ENCODE data around the gene CD207.

The CD207 gene

GRCh38 chr2:70820499-70820898 is 15.1 kb downstream of the CD207 start, which contains the start of gene CLEC4F:
Gene CLEC4F, minus strand, starts transcription at chr2:70820599. Its CDS starts 76 bp downstream, at chr2:70820523.
- Histone ChIP-seq H3K4me1 (ENCODE audit: insufficient read depth, insufficient read length) (no peaks in the 10 kb centered on the region), H3K9ac (ENCODE audit: insufficient read length, low read depth) (no peak within 1 kb of the TSS), H3K36me3 (ENCODE audit: insufficient read depth, insufficient read length, low read length) (no peaks in the 10 kb centered on the region), H3K9me3 (ENCODE audit: insufficient read depth, low read length) (no peaks in the 10 kb centered on the region), H3K4me3 (ENCODE audit: insufficient read length, low read depth) (no peak within 1 kb of the TSS), H3K27me3 (ENCODE audit: insufficient read depth, insufficient read length) (peaks cover 8% of the 10 kb centered on the region)
- DNase-seq (ENCODE audit: low read depth, low spot score) = no peak
- TF ChIP-seq ZNF274 (IDR thresholded peaks at IDR 0.05; ENCODE audit: low read depth, low read length) = no peak

GRCh38 chr2:70817284-70817954 is 18.2 kb downstream of the CD207 start:
- Histone ChIP-seq H3K9me3 (ENCODE audit: insufficient read depth, low read length) (no peaks in the 10 kb centered on the region), H3K27me3 (ENCODE audit: insufficient read depth, insufficient read length) (peaks cover 13% of the 10 kb centered on the region)

GRCh38 chr2:70816726-70817125 is 18.9 kb downstream of the CD207 start:
- TF ChIP-seq ZNF274 (IDR thresholded peaks at IDR 0.05; ENCODE audit: low read depth, low read length) (no peak), SUZ12 (IDR thresholded peaks at IDR 0.05; ENCODE audit: extremely low read depth, insufficient read depth, insufficient read length) (no peak), YY1 (IDR thresholded peaks at IDR 0.05; ENCODE audit: insufficient read depth, insufficient read length) (no peak)

More at GRCh38 chr2:70817284-70817954, 18.2 kb downstream of the CD207 start:
- Histone ChIP-seq H3K4me1 (ENCODE audit: insufficient read depth, insufficient read length) (no peaks in the 10 kb centered on the region), H3K4me3 (ENCODE audit: insufficient read length, low read depth) (no peak overlapping the region), H3K36me3 (ENCODE audit: insufficient read depth, insufficient read length, low read length) (no peaks in the 10 kb centered on the region), H3K9ac (ENCODE audit: insufficient read length, low read depth) (no peak overlapping the region)
- no peak for DNase-seq (ENCODE audit: low read depth, low spot score)
- TF ChIP-seq YY1 (IDR thresholded peaks at IDR 0.05; ENCODE audit: insufficient read depth, insufficient read length) = no peak
- TF ChIP-seq ZNF274 (IDR thresholded peaks at IDR 0.05; ENCODE audit: low read depth, low read length) = no peak
- no peak for TF ChIP-seq SUZ12 (IDR thresholded peaks at IDR 0.05; ENCODE audit: extremely low read depth, insufficient read depth, insufficient read length)

GRCh38 chr2:70808983-70809958 is 26.3 kb downstream of the CD207 start:
- TF ChIP-seq YY1 (IDR thresholded peaks at IDR 0.05; ENCODE audit: insufficient read depth, insufficient read length) = no peak
- TF ChIP-seq ZNF274 (IDR thresholded peaks at IDR 0.05; ENCODE audit: low read depth, low read length) = no peak
- no peak for TF ChIP-seq SUZ12 (IDR thresholded peaks at IDR 0.05; ENCODE audit: extremely low read depth, insufficient read depth, insufficient read length)
- no peaks in the 10 kb centered on the region for H3K36me3 ChIP-seq (ENCODE audit: insufficient read depth, insufficient read length, low read length)
- no peak overlapping the region for H3K4me3 ChIP-seq (ENCODE audit: insufficient read length, low read depth)
- H3K9me3 ChIP-seq (ENCODE audit: insufficient read depth, low read length) = no peaks in the 10 kb centered on the region
- H3K27me3 ChIP-seq (ENCODE audit: insufficient read depth, insufficient read length) = peaks cover 19% of the 10 kb centered on the region
- DNase-seq (ENCODE audit: low read depth, low spot score) = no peak
- H3K4me1 ChIP-seq (ENCODE audit: insufficient read depth, insufficient read length) = no peaks in the 10 kb centered on the region
- no peak overlapping the region for H3K9ac ChIP-seq (ENCODE audit: insufficient read length, low read depth)

More at GRCh38 chr2:70816726-70817125, 18.9 kb downstream of the CD207 start:
- H3K9ac ChIP-seq (ENCODE audit: insufficient read length, low read depth) = no peak overlapping the region
- no peaks in the 10 kb centered on the region for H3K4me1 ChIP-seq (ENCODE audit: insufficient read depth, insufficient read length)
- H3K4me3 ChIP-seq (ENCODE audit: insufficient read length, low read depth) = no peak overlapping the region
- H3K27me3 ChIP-seq (ENCODE audit: insufficient read depth, insufficient read length) = peaks cover 17% of the 10 kb centered on the region
- H3K36me3 ChIP-seq (ENCODE audit: insufficient read depth, insufficient read length, low read length) = no peaks in the 10 kb centered on the region
- no peaks in the 10 kb centered on the region for H3K9me3 ChIP-seq (ENCODE audit: insufficient read depth, low read length)
- no peak for DNase-seq (ENCODE audit: low read depth, low spot score)

GRCh38 chr2:70807828-70808118 is 27.8 kb downstream of the CD207 start:
- TF ChIP-seq YY1 (IDR thresholded peaks at IDR 0.05; ENCODE audit: insufficient read depth, insufficient read length) (no peak), ZNF274 (IDR thresholded peaks at IDR 0.05; ENCODE audit: low read depth, low read length) (no peak), SUZ12 (IDR thresholded peaks at IDR 0.05; ENCODE audit: extremely low read depth, insufficient read depth, insufficient read length) (no peak)
- Histone ChIP-seq H3K9me3 (ENCODE audit: insufficient read depth, low read length) (no peaks in the 10 kb centered on the region), H3K4me1 (ENCODE audit: insufficient read depth, insufficient read length) (no peaks in the 10 kb centered on the region), H3K4me3 (ENCODE audit: insufficient read length, low read depth) (no peak overlapping the region), H3K27me3 (ENCODE audit: insufficient read depth, insufficient read length) (peaks cover 28% of the 10 kb centered on the region), H3K9ac (ENCODE audit: insufficient read length, low read depth) (no peak overlapping the region), H3K36me3 (ENCODE audit: insufficient read depth, insufficient read length, low read length) (no peaks in the 10 kb centered on the region)
- no peak for DNase-seq (ENCODE audit: low read depth, low spot score)

- Histone ChIP-seq H3K9me3 (ENCODE audit: insufficient read depth, low read length) (no peaks in the 10 kb centered on the region), H3K4me1 (ENCODE audit: insufficient read depth, insufficient read length) (no peaks in the 10 kb centered on the region), H3K36me3 (ENCODE audit: insufficient read depth, insufficient read length, low read length) (no peaks in the 10 kb centered on the region), H3K4me3 (ENCODE audit: insufficient read length, low read depth) (no peak overlapping the region), H3K9ac (ENCODE audit: insufficient read length, low read depth) (no peak overlapping the region), H3K27me3 (ENCODE audit: insufficient read depth, insufficient read length) (peaks cover 30% of the 10 kb centered on the region)
- no peak for TF ChIP-seq ZNF274 (IDR thresholded peaks at IDR 0.05; ENCODE audit: low read depth, low read length)
- no peak for TF ChIP-seq YY1 (IDR thresholded peaks at IDR 0.05; ENCODE audit: insufficient read depth, insufficient read length)
- TF ChIP-seq SUZ12 (IDR thresholded peaks at IDR 0.05; ENCODE audit: extremely low read depth, insufficient read depth, insufficient read length) = no peak
- DNase-seq (ENCODE audit: low read depth, low spot score) = no peak
Measured at GRCh38 chr2:70807102-70807827, 28.4 kb downstream of the CD207 start.

Measured in NT2/D1 (cell line).